ENCODE data around the gene CA12.

Gene CA12

GRCh38 chr15:63384906-63385305 is 3.3 kb upstream of the CA12 start:
- no peak overlapping the region for H3K27ac ChIP-seq (ENCODE audit: low read depth, low read length)
- DNase-seq = no peak
- H3K9ac ChIP-seq (ENCODE audit: low read length) = no peak overlapping the region
- no peak overlapping the region for H4K8ac ChIP-seq (ENCODE audit: low read depth, low read length)
- WGBS (ENCODE audit: extremely low coverage, insufficient coverage, low lambda C conversion rate) = no CpG with 5 or more reads among the region's 2 CpGs
- no peak overlapping the region for H3K4me2 ChIP-seq (ENCODE audit: low read length)
- no peaks in the 10 kb centered on the region for H3K36me3 ChIP-seq (ENCODE audit: control insufficient read depth, insufficient read depth, low read length)
- peaks cover 13% of the 10 kb centered on the region for H3K4me1 ChIP-seq (ENCODE audit: control insufficient read depth, low read depth, low read length)
- H2AK5ac ChIP-seq (ENCODE audit: low read length) = no peak overlapping the region
- H3K4ac ChIP-seq (ENCODE audit: low read depth, low read length) = no peak overlapping the region
- H2BK120ac ChIP-seq (ENCODE audit: low read depth, low read length) = no peak overlapping the region
- H2BK15ac ChIP-seq (replicated peaks; ENCODE audit: low read depth) = no peak overlapping the region
- H4K5ac ChIP-seq (ENCODE audit: low read length) = no peak overlapping the region
- H3K27me3 ChIP-seq (ENCODE audit: insufficient read depth, low read length, poor library complexity) = no peaks in the 10 kb centered on the region
- H3K23ac ChIP-seq (ENCODE audit: low read length) = no peak overlapping the region
- no peak overlapping the region for H3K56ac ChIP-seq (ENCODE audit: low read length)
- peaks cover 6% of the 10 kb centered on the region for H3K79me2 ChIP-seq (ENCODE audit: control insufficient read depth, insufficient read depth, low read length)
- no peak overlapping the region for H3K4me3 ChIP-seq (ENCODE audit: low read length)
- H2BK5ac ChIP-seq (ENCODE audit: low read length) = no peak overlapping the region
- H3K18ac ChIP-seq (ENCODE audit: low read length) = no peak overlapping the region
- no peaks in the 10 kb centered on the region for H3K79me1 ChIP-seq (ENCODE audit: low read length)

- Histone ChIP-seq H4K8ac (ENCODE audit: low read depth, low read length) (no peak overlapping the region), H3K36me3 (ENCODE audit: control insufficient read depth, insufficient read depth, low read length) (no peaks in the 10 kb centered on the region), H3K27ac (ENCODE audit: low read depth, low read length) (no peak overlapping the region), H3K4me2 (ENCODE audit: low read length) (no peak overlapping the region), H2BK15ac (replicated peaks; ENCODE audit: low read depth) (no peak overlapping the region), H3K79me2 (ENCODE audit: control insufficient read depth, insufficient read depth, low read length) (peaks cover 6% of the 10 kb centered on the region), H4K5ac (ENCODE audit: low read length) (no peak overlapping the region), H3K56ac (ENCODE audit: low read length) (no peak overlapping the region), H2BK120ac (ENCODE audit: low read depth, low read length) (no peak overlapping the region), H3K18ac (ENCODE audit: low read length) (no peak overlapping the region), H2AK5ac (ENCODE audit: low read length) (no peak overlapping the region), H3K79me1 (ENCODE audit: low read length) (peaks cover 2% of the 10 kb centered on the region), H3K27me3 (ENCODE audit: insufficient read depth, low read length, poor library complexity) (no peaks in the 10 kb centered on the region), H3K4me3 (ENCODE audit: low read length) (no peak overlapping the region), H2BK5ac (ENCODE audit: low read length) (no peak overlapping the region), H3K9ac (ENCODE audit: low read length) (no peak overlapping the region), H3K4ac (ENCODE audit: low read depth, low read length) (no peak overlapping the region), H3K4me1 (ENCODE audit: control insufficient read depth, low read depth, low read length) (peaks cover 24% of the 10 kb centered on the region), H3K23ac (ENCODE audit: low read length) (no peak overlapping the region)
- WGBS (ENCODE audit: extremely low coverage, insufficient coverage, low lambda C conversion rate) = no CpG with 5 or more reads among the region's 10 CpGs
- DNase-seq = no peak
These were observed 1.5 kb upstream of the CA12 start for GRCh38 chr15:63382966-63383710.

GRCh38 chr15:63380808-63381282 is 801 bp downstream of the CA12 start:
- WGBS (ENCODE audit: extremely low coverage, insufficient coverage, low lambda C conversion rate) = no CpG with 5 or more reads among the region's 14 CpGs
- Histone ChIP-seq H4K8ac (ENCODE audit: low read depth, low read length) (no peak overlapping the region), H3K79me2 (ENCODE audit: control insufficient read depth, insufficient read depth, low read length) (peaks cover 8% of the 10 kb centered on the region)

GRCh38 chr15:63380151-63380807 is 1.4 kb downstream of the CA12 start:
- no peak overlapping the region for H2BK15ac ChIP-seq (replicated peaks; ENCODE audit: low read depth)
- no peak overlapping the region for H4K8ac ChIP-seq (ENCODE audit: low read depth, low read length)
- peaks cover 8% of the 10 kb centered on the region for H3K79me2 ChIP-seq (ENCODE audit: control insufficient read depth, insufficient read depth, low read length)
- no peak overlapping the region for H3K18ac ChIP-seq (ENCODE audit: low read length)
- H2BK5ac ChIP-seq (ENCODE audit: low read length) = peak overlapping the region; percentile 38
- H3K4ac ChIP-seq (ENCODE audit: low read depth, low read length) = no peak overlapping the region
- H3K36me3 ChIP-seq (ENCODE audit: control insufficient read depth, insufficient read depth, low read length) = no peaks in the 10 kb centered on the region
- H3K4me3 ChIP-seq (ENCODE audit: low read length) = peak overlapping the region; percentile 13
- H3K56ac ChIP-seq (ENCODE audit: low read length) = peak overlapping the region; percentile 90
- peak; percentile 35 for DNase-seq
- H3K27me3 ChIP-seq (ENCODE audit: insufficient read depth, low read length, poor library complexity) = no peaks in the 10 kb centered on the region
- no peak overlapping the region for H3K23ac ChIP-seq (ENCODE audit: low read length)
- H3K27ac ChIP-seq (ENCODE audit: low read depth, low read length) = no peak overlapping the region
- H2BK120ac ChIP-seq (ENCODE audit: low read depth, low read length) = no peak overlapping the region
- peaks cover 2% of the 10 kb centered on the region for H3K79me1 ChIP-seq (ENCODE audit: low read length)
- no peak overlapping the region for H4K5ac ChIP-seq (ENCODE audit: low read length)
- peak overlapping the region; percentile 51 for H3K4me2 ChIP-seq (ENCODE audit: low read length)
- WGBS (ENCODE audit: extremely low coverage, insufficient coverage, low lambda C conversion rate) = no CpG with 5 or more reads among the region's 5 CpGs
- peak overlapping the region; percentile 52 for H3K9ac ChIP-seq (ENCODE audit: low read length)
- peaks cover 24% of the 10 kb centered on the region for H3K4me1 ChIP-seq (ENCODE audit: control insufficient read depth, low read depth, low read length)
- peak overlapping the region; percentile 14 for H2AK5ac ChIP-seq (ENCODE audit: low read length)

More at GRCh38 chr15:63380808-63381282, 801 bp downstream of the CA12 start:
- Histone ChIP-seq H3K4me1 (ENCODE audit: control insufficient read depth, low read depth, low read length) (peaks cover 24% of the 10 kb centered on the region), H3K27me3 (ENCODE audit: insufficient read depth, low read length, poor library complexity) (no peaks in the 10 kb centered on the region), H2AK5ac (ENCODE audit: low read length) (peak overlapping the region; percentile 14), H3K4me2 (ENCODE audit: low read length) (peak overlapping the region; percentile 51), H3K23ac (ENCODE audit: low read length) (no peak overlapping the region), H3K79me1 (ENCODE audit: low read length) (peaks cover 2% of the 10 kb centered on the region), H4K5ac (ENCODE audit: low read length) (no peak overlapping the region), H3K36me3 (ENCODE audit: control insufficient read depth, insufficient read depth, low read length) (no peaks in the 10 kb centered on the region), H3K27ac (ENCODE audit: low read depth, low read length) (no peak overlapping the region), H3K4me3 (ENCODE audit: low read length) (peak overlapping the region; percentile 73), H3K9ac (ENCODE audit: low read length) (peak overlapping the region; percentile 52), H2BK15ac (replicated peaks; ENCODE audit: low read depth) (no peak overlapping the region), H2BK120ac (ENCODE audit: low read depth, low read length) (no peak overlapping the region), H3K18ac (ENCODE audit: low read length) (no peak overlapping the region), H2BK5ac (ENCODE audit: low read length) (no peak overlapping the region), H3K56ac (ENCODE audit: low read length) (peak overlapping the region; percentile 90), H3K4ac (ENCODE audit: low read depth, low read length) (no peak overlapping the region)
- DNase-seq = no peak

GRCh38 chr15:63379492-63380150 is 2.0 kb downstream of the CA12 start:
- peak overlapping the region; percentile 51 for H4K5ac ChIP-seq (ENCODE audit: low read length)
- DNase-seq = peak; percentile 54
- no peak overlapping the region for H3K27ac ChIP-seq (ENCODE audit: low read depth, low read length)
- no peak overlapping the region for H2BK120ac ChIP-seq (ENCODE audit: low read depth, low read length)
- H3K4me3 ChIP-seq (ENCODE audit: low read length) = no peak overlapping the region
- peak overlapping the region; percentile 38 for H2BK5ac ChIP-seq (ENCODE audit: low read length)
- no peak overlapping the region for H3K4ac ChIP-seq (ENCODE audit: low read depth, low read length)
- H3K18ac ChIP-seq (ENCODE audit: low read length) = no peak overlapping the region
- no CpG with 5 or more reads among the region's 2 CpGs for WGBS (ENCODE audit: extremely low coverage, insufficient coverage, low lambda C conversion rate)
- H2BK15ac ChIP-seq (replicated peaks; ENCODE audit: low read depth) = no peak overlapping the region
- H3K4me1 ChIP-seq (ENCODE audit: control insufficient read depth, low read depth, low read length) = peaks cover 24% of the 10 kb centered on the region
- H3K36me3 ChIP-seq (ENCODE audit: control insufficient read depth, insufficient read depth, low read length) = no peaks in the 10 kb centered on the region
- no peak overlapping the region for H4K8ac ChIP-seq (ENCODE audit: low read depth, low read length)
- H3K56ac ChIP-seq (ENCODE audit: low read length) = peak overlapping the region; percentile 83
- peaks cover 8% of the 10 kb centered on the region for H3K79me2 ChIP-seq (ENCODE audit: control insufficient read depth, insufficient read depth, low read length)
- H3K27me3 ChIP-seq (ENCODE audit: insufficient read depth, low read length, poor library complexity) = no peaks in the 10 kb centered on the region
- H3K4me2 ChIP-seq (ENCODE audit: low read length) = peak overlapping the region; percentile 32
- H3K9ac ChIP-seq (ENCODE audit: low read length) = peak overlapping the region; percentile 52
- H3K79me1 ChIP-seq (ENCODE audit: low read length) = peaks cover 2% of the 10 kb centered on the region
- peak overlapping the region; percentile 75 for H3K23ac ChIP-seq (ENCODE audit: low read length)
- H2AK5ac ChIP-seq (ENCODE audit: low read length) = no peak overlapping the region

Measured in mesendoderm (in vitro differentiated cells).